HG02884 (cell line): Measurements from ENCODE around the gene SOHLH1.

Experiments
- ATAC-seq: cut with Tn5 transposase; IDR thresholded peaks from one replicate; pipeline ENCODE4 v1.9.1; 2021; ENCODE audit warnings: mild to moderate bottlenecking, moderate library complexity; ENCODE audit not compliant: unreplicated experiment

The SOHLH1 gene

GRCh38 chr9:135731454-135731853, 32.2 kb upstream of the SOHLH1 start:
- ATAC-seq: no peak

DNA sequence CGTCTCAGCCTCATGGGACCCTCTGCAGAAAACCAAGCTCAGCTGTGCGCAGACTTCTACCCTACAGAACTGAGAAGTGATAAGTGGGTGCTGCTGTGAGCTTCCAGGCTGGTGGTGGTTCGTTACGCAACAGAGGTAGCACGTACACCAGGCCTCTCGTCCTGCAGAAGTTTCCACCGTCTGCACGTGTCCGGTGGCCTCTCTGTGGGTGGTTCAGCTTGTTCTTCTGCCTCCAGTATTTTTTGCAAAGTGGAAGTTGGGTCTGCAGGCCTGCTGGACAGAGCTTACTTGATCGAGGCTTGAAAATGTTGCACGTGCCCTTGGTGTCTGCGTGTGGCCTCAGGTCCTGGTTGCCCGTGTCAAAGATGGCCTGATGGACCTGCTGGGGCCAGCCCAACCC, 30.2 kb upstream of the SOHLH1 start:
- ATAC-seq: no peak

DNA sequence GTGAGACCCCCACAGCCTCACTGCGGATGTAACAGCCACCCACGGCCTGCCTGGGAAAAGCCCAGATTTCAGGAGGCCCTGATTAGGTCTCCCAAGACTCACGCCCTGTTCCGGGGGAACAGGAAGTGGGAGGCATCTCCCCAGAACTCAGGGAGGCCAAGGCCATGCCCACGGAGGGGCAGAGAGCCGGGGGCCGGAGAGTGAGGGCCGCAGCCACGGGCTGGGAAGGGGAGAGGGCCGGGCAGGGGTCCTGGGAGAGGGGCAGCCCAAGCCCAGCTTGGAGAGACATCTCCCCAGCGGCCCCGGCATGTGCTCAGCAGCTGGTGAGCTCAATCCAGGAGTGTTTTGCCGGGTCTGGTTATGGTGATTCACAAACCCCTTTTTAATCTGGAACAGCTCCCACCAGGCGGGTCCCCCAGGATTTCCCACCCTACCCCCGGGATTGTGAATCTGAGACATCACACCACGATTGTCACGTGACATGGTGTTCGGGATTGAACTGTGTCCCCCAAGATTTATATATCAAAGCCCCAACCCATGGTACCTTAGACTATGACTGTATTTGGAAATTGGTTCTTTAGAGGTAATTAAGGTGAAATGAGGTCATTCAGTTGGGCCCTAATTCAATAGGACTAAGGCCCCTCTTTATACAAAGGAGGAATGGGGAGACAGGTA, 29.3 kb upstream of the SOHLH1 start:
- no peak for ATAC-seq

- no peak for ATAC-seq
These were observed 28.1 kb upstream of the SOHLH1 start for GRCh38 chr9:135727257-135727875.

GRCh38 chr9:135726138-135726853, 27.0 kb upstream of the SOHLH1 start:
- no peak for ATAC-seq

DNA sequence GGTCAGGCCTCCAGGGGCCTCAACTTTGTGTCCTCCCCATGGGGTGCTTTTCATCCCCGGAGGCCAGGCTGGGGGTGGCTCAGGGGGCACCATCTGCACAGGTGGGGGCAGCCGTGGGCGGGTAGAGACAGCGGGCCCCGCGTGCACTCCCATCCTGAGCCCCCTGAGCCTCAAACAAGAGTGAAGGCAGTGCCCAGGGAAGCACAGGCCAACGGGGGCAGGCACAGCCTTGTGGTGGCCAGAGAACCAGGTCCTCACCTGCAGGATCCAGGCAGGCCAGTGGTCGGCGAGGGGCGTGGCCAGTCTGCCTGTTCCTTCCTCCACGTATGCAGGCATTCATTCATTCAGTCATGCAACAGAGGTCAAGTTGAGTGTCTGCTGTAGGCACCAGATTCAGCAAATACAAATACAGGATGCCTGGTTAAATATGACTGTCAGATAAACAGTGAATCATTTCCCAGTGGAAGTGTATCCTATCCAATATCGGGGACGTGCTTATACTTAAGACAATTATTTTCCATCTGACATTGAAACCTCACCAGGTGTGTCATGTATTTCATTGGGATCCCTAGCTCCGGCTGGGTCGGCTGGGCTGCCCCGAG, 25.0 kb upstream of the SOHLH1 start:
- no peak for ATAC-seq

GRCh38 chr9:135722365-135722764, 23.1 kb upstream of the SOHLH1 start:
- ATAC-seq: no peak

GRCh38 chr9:135719472-135719871, 20.2 kb upstream of the SOHLH1 start:
- no peak for ATAC-seq

DNA sequence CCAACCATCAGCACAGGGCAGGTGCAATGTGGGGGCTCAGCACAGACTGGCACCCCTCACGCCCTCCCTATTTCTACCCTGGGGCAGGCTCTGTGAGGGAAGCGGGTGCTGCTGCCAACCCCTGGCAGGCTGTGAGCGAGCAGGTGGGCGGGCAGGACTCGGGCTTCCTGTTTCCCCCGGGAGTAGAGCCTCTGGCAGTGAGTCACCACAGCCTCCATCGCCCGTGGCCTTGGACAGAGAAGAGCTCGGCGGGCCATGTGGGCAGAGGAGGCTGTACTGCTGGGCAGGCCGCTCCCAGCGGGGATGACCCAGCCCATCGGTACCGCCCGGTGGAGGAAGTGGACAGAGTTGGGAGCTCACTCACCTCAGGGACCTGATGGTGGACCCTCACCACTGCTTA, 19.3 kb upstream of the SOHLH1 start:
- ATAC-seq: no peak

GRCh38 chr9:135717410-135717809, 18.1 kb upstream of the SOHLH1 start:
- no peak for ATAC-seq

GRCh38 chr9:135716045-135716444, 16.8 kb upstream of the SOHLH1 start:
- ATAC-seq: no peak

DNA sequence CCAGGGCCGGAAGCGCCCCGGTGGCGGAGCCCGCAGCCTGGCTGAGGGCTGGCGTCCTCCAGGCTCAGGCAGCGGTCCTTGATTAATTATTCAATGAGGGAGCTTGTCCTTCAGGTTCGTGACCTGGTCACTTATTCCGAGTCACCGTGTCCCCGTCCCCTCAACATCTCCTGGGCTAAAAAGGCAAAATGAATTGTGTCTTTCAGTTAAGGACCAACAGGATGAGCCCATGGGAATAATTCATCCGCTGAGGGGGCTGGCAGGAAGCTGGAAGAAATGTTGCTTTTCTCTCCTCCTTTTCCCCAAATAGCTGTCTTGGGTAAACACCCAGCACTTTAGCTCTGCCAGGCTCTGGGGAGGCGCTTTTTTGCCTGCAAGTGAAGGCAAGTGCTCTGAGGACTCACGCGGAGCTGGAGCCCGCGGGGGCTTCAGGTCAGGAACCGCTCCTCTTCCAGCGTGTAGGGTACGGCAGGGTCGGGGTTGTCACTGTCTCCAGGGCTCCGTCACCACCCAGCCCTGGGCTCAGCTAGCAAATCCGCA, 15.8 kb upstream of the SOHLH1 start:
- no peak for ATAC-seq

DNA sequence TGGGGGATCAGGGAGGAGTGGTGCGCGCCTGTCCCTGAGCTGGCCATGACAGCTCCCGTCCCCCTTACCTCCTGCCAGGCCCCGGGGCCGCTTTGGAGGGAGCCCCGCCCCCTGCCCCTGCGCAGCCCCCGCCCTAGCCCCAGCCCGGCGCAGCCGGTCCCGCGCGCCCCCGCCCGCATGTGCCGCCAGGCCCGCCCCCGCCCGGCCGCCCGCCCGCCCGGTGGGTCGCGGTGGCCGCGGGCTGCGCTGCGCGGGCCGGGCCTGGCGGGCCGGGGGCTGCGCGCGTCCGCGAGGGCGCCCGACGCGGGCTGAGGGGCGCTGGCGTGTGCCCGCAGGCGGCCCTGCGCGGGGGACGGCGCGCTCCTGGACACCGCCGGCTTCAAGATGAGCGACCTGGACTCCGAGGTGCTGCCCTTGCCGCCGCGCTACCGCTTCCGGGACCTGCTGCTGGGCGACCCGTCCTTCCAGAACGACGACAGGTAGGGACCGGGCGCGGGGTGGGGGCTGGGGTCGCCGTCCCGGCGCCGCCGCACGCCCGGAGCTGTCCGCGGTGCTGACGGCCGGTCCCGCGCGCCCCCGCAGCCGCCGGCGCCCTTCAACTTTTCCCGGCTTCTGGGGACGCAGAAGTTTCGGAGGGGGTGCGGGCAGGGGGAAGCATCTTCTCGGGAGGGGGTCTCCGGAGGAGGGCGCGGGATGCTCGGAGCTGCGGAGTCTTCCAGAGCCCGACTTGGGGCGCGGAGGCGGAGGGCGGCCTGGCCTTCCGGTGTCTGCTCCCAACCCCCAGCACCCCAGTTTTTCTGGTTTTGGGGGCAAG, 15.2 kb upstream of the SOHLH1 start:
- no peak for ATAC-seq

DNA sequence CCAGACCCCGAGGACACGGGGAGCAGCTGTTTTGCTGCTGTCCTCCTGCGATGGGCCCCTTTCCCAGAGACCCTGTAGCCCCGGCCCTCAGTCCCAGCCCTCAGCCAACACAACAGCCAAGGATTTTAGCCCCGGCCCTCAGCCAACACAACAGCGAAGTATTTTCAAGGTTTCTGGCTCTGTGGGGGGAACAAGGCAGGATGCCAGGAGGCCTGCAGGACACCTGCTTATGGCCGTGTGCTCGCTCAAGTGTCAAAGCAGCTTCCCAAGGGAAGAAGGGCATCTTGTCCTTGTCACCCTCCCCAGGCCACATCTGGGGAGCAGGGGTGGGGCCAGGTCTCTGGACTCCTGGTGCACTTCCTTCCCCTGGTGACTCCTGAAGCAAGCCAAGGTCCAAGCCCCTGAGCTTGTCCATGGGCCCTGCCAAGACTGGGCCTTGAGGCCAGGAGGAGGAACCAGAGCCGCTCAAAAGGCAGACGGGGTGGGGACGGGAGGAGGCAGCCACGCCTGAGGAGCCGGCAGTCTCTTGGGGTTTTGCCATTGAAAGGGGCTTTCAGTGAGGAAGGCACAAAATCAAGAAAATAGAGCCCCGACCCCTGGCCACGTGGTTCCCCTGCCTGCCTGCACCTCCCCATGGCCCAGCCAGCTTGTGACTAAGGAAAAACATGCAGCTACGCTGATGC, 13.5 kb upstream of the SOHLH1 start:
- ATAC-seq: no peak

GRCh38 chr9:135711881-135712280, 12.6 kb upstream of the SOHLH1 start:
- no peak for ATAC-seq

GRCh38 chr9:135711391-135711790, 12.1 kb upstream of the SOHLH1 start:
- no peak for ATAC-seq

- ATAC-seq: no peak
These were observed 8.9 kb upstream of the SOHLH1 start for GRCh38 chr9:135708164-135708563.

- ATAC-seq: no peak
These were observed 8.2 kb upstream of the SOHLH1 start for GRCh38 chr9:135707252-135708138.

DNA sequence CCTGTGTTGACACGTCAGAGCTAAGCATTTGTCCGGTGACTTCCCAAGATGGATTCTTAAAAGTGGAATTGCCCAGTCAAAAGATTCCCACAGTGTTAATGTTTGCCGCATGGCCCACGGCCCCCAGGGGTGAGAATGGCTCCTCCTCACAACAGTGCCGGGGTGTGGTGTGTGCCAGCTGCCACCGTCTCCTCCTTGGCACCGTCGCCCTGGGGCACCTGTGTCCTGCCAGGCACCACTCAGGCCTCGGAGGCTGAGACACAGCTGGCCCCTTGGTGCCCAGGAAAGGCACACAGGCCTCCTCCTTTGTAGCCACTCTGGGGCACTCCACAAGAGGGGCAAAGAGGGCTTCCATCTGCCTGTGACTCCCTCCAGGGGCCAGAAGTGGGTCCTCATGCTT, 7.0 kb upstream of the SOHLH1 start:
- ATAC-seq: no peak
